Neural cell (in vitro differentiated cells): ENCODE measurements around the gene ZCCHC24.

Experiments used
- CTCF ChIP-seq: fragments of 450-650 bp; IDR thresholded peaks from 2 replicates; pipeline ENCODE4 v1.5.1; 2014; ENCODE audit warnings: antibody characterized with exemption, mild to moderate bottlenecking, moderate library complexity; ENCODE audit not compliant: poor library complexity, severe bottlenecking
- EP300 ChIP-seq: fragments of 450-650 bp; conservative IDR thresholded peaks from 2 replicates; pipeline ENCODE4 v1.6.1; 2014; ENCODE audit warnings: antibody characterized with exemption, mild to moderate bottlenecking, moderate library complexity; ENCODE audit not compliant: poor library complexity, severe bottlenecking
- EZH2 ChIP-seq: fragments of 200-600, 300-800 bp; shearing (Covaris generic), sonication (generic); IDR thresholded peaks from 2 replicates; pipeline ENCODE4 v1.6.1; 2014; ENCODE audit warnings: antibody characterized with exemption, low read length, borderline replicate concordance, mild to moderate bottlenecking; ENCODE audit not compliant: insufficient read depth, poor library complexity, severe bottlenecking
- MXI1 ChIP-seq: fragments of 450-650 bp; conservative IDR thresholded peaks from 2 replicates; pipeline ENCODE4 v1.6.1; 2014; ENCODE audit warnings: antibody characterized with exemption, mild to moderate bottlenecking; ENCODE audit not compliant: poor library complexity, severe bottlenecking
- POLR2AphosphoS5 ChIP-seq: IDR thresholded peaks from 2 replicates; pipeline ENCODE4 v1.6.1; 2012
- RAD21 ChIP-seq: fragments of 450-650 bp; conservative IDR thresholded peaks from 2 replicates; pipeline ENCODE4 v1.6.1; 2014; ENCODE audit warnings: antibody characterized with exemption, mild to moderate bottlenecking, moderate library complexity
- TAF1 ChIP-seq: IDR thresholded peaks from 2 replicates; pipeline ENCODE4 v1.6.1; 2012; ENCODE audit warnings: low read depth

DNA sequence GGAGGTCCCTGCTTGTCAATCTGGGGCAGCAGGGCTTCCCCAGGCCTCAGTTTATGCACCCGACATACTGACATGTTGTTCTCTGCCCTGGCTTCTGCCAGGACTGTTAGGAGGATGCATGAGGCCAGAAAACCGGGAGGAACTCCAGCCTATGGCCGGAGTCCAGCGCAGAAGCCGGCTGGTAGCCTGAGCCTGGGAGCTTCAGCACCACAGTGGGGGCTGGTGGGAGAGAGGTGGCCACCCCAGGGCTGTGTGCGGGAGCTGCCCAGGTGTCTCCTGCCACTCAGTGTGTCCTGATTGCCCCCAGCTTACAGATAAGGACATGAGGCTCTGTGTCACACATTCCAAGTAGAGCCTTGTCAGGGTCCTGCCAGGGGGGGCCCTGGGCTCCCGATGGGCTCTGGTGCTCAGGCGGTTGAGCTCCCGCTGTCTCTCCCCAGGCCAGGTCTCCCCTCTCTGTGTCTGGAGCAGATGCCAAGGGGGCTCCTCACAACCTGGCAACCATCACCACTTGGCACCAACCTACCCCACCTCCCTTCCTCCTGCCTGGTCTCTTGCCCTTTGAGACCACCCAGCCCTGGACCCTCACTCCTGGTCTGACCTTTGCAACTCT is 65.8 kb downstream of the ZCCHC24 start:
- TF ChIP-seq MXI1 (no peak), EP300 (no peak), POLR2AphosphoS5 (no peak), RAD21 (no peak), EZH2 (no peak), CTCF (no peak), TAF1 (no peak)
